Liver (tissue), 9 donors: ENCODE data around the gene CD300LB. TPM values are rescaled to one million over a fixed set of nuclear protein-coding genes. Genes with fewer than 3 reads are reported as not detected.
A peak's percentile ranks its signal among the peaks of the same experiment; 100 is the strongest.

Experiments used
- DNase-seq: peaks from one replicate; pipeline ENCODE4 v3.0.0-alpha.2; 2017; ENCODE audit warnings: low spot score
- H3K27ac ChIP-seq, 2 donors: one replicate each; pipeline ENCODE4 v1.7.0; 2013; ENCODE audit warnings: inconsistent platforms in 2 of 2, low read length in 2 of 2, control low read depth in 1 of 2, low read depth in 1 of 2, mild to moderate bottlenecking in 1 of 2
- H3K27me3 ChIP-seq, 4 donors: one replicate each; pipeline versions ENCODE4 v1.6.1 to v1.7.0; 2013; ENCODE audit warnings: low read length in 3 of 4, inconsistent platforms in 1 of 4, mild to moderate bottlenecking in 1 of 4, moderate library complexity in 1 of 4; ENCODE audit not compliant: control insufficient read depth in 4 of 4, insufficient read depth in 4 of 4
- H3K36me3 ChIP-seq, 4 donors: one replicate each; pipeline versions ENCODE4 v1.6.1 to v1.7.0; 2013; ENCODE audit warnings: low read length in 3 of 4, mild to moderate bottlenecking in 3 of 4, low read depth in 1 of 4, moderate library complexity in 1 of 4; ENCODE audit not compliant: control insufficient read depth in 4 of 4, insufficient read depth in 3 of 4
- H3K4me1 ChIP-seq, 4 donors: one replicate each; pipeline versions ENCODE4 v1.6.1 to v1.7.0; 2013; ENCODE audit warnings: low read length in 3 of 4, mild to moderate bottlenecking in 3 of 4, moderate library complexity in 1 of 4; ENCODE audit not compliant: control insufficient read depth in 4 of 4, insufficient read depth in 4 of 4
- H3K4me3 ChIP-seq, 3 donors: one replicate each; pipeline versions ENCODE4 v1.6.1 to v1.7.0; 2013; ENCODE audit warnings: low read length in 3 of 3, control low read depth in 1 of 3, low read depth in 1 of 3, mild to moderate bottlenecking in 1 of 3
- H3K9ac ChIP-seq, 2 donors: one replicate each; pipeline ENCODE4 v1.7.0; 2013; ENCODE audit warnings: low read length in 2 of 2, mild to moderate bottlenecking in 2 of 2, moderate library complexity in 2 of 2, control low read depth in 1 of 2, low read depth in 1 of 2
- H3K9me3 ChIP-seq, 4 donors: one replicate each; pipeline versions ENCODE4 v1.6.1 to v1.7.0; 2013; ENCODE audit warnings: low read length in 3 of 4; ENCODE audit not compliant: control insufficient read depth in 4 of 4
- ATF3 ChIP-seq: IDR thresholded peaks from 2 replicates; pipeline ENCODE4 v1.6.1; 2016; ENCODE audit warnings: antibody characterized with exemption
- CTCF ChIP-seq: fragments of 150-350 bp; IDR thresholded peaks from 2 replicates; pipeline ENCODE4 v1.5.1; 2017; ENCODE audit warnings: improper control_type of control experiment, low read depth, low read length; ENCODE audit not compliant: missing input control
- EGR1 ChIP-seq, 2 donors: IDR thresholded peaks; 2 replicates each; pipeline ENCODE4 v1.6.1; 2016 to 2018; ENCODE audit warnings: antibody characterized with exemption in 2 of 2, low read depth in 2 of 2
- FOXA1 ChIP-seq: IDR thresholded peaks from 2 replicates; pipeline ENCODE4 v1.6.1; 2016; ENCODE audit warnings: antibody characterized with exemption
- FOXA2 ChIP-seq: IDR thresholded peaks from 2 replicates; pipeline ENCODE4 v1.6.1; 2016; ENCODE audit warnings: antibody characterized with exemption
- GABPA ChIP-seq, 2 donors: IDR thresholded peaks in 1 of 2; conservative IDR thresholded peaks in 1 of 2; 2 replicates each; pipeline ENCODE4 v1.6.1; 2016; ENCODE audit warnings: antibody characterized with exemption in 2 of 2, mild to moderate bottlenecking in 1 of 2, moderate library complexity in 1 of 2
- HNF4A ChIP-seq, 2 donors: conservative IDR thresholded peaks; 2 replicates each; pipeline ENCODE4 v1.6.1; 2016; ENCODE audit warnings: antibody characterized with exemption in 2 of 2, mild to moderate bottlenecking in 2 of 2
- HNF4G ChIP-seq: IDR thresholded peaks from 2 replicates; pipeline ENCODE4 v1.6.1; 2016; ENCODE audit warnings: antibody characterized with exemption
- JUND ChIP-seq, 2 donors: IDR thresholded peaks; 2 replicates each; pipeline ENCODE4 v1.6.1; 2016; ENCODE audit warnings: antibody characterized with exemption in 2 of 2
- MAX ChIP-seq: IDR thresholded peaks from 2 replicates; pipeline ENCODE4 v1.6.1; 2016; ENCODE audit warnings: antibody characterized with exemption
- NR2F2 ChIP-seq: IDR thresholded peaks from 2 replicates; pipeline ENCODE4 v1.6.1; 2016; ENCODE audit warnings: antibody characterized with exemption
- RAD21 ChIP-seq, 2 donors: IDR thresholded peaks; 2 replicates each; pipeline ENCODE4 v1.6.1; 2016; ENCODE audit warnings: antibody characterized with exemption in 2 of 2, mild to moderate bottlenecking in 2 of 2
- REST ChIP-seq: IDR thresholded peaks from 2 replicates; pipeline ENCODE4 v1.6.1; 2016; ENCODE audit warnings: antibody characterized with exemption, mild to moderate bottlenecking
- RXRA ChIP-seq, 2 donors: IDR thresholded peaks; 2 replicates each; pipeline ENCODE4 v1.6.1; 2017 to 2018; ENCODE audit warnings: antibody characterized with exemption in 2 of 2, mild to moderate bottlenecking in 1 of 2
- SP1 ChIP-seq: IDR thresholded peaks from 2 replicates; pipeline ENCODE4 v1.6.1; 2018; ENCODE audit warnings: antibody characterized with exemption, mild to moderate bottlenecking
- TAF1 ChIP-seq: conservative IDR thresholded peaks from 2 replicates; pipeline ENCODE4 v1.6.1; 2016; ENCODE audit warnings: antibody characterized with exemption, mild to moderate bottlenecking
- YY1 ChIP-seq: IDR thresholded peaks from 2 replicates; pipeline ENCODE4 v1.6.1; 2016; ENCODE audit warnings: antibody characterized with exemption, mild to moderate bottlenecking
- ZBTB33 ChIP-seq: IDR thresholded peaks from 2 replicates; pipeline ENCODE4 v1.6.1; 2016; ENCODE audit warnings: antibody characterized with exemption
- whole genome bisulfite sequencing: extraction: QIAGEN DNeasy Blood & Tissue Kit; methylation state at CpG from one replicate; pipeline ENCODE4 v1.1.7; 2013; 5-methylcytosine and 5-hydroxymethylcytosine counted together
- polyA plus RNA-seq, 2 donors: library from polyadenylated mRNA; stranded (reverse) in 1 of 2; unstranded in 1 of 2; fragments of 200-250 nt in 1 of 2; fragments of >200 nt in 1 of 2; fragmentation: Nextera tagmentation in 1 of 2; extraction: Ambion mirVana in 1 of 2; gene quantifications; one replicate each; pipeline versions ENCODE4 v1.2.1 to v1.2.3, GENCODE V29; 2013 to 2015
- total RNA-seq, 2 donors: library from RNA; depleted of rRNA; stranded (reverse); fragments of >200 nt; gene quantifications; one replicate each; pipeline ENCODE4 v1.2.3, GENCODE V29; 2014
- donor health status: healthy.
- donor health status: healthy.
- donor health status: healthy.
- donor health status: healthy.
- donor health status: healthy.

The CD300LB gene
- total and polyA plus RNA-seq, 4 donors, result 0.08 to 0.33 (median 0.09) TPM; not detected in 1

GRCh38 chr17:74528491-74529199 lies 2.6 kb downstream of the CD300LB start:
- no peaks in the 10 kb centered on the region for H3K36me3 ChIP-seq
- H3K4me1 ChIP-seq, result no peaks in the 10 kb centered on the region
- H3K4me3 ChIP-seq, result no peak overlapping the region
- no peaks in the 10 kb centered on the region for H3K9me3 ChIP-seq
- peaks cover 0 to 3% (median 0%) of the 10 kb centered on the region in 4 donors for H3K27me3 ChIP-seq
- WGBS, result 70% methylated on average over 8 of the region's 8 CpGs
- TF ChIP-seq FOXA2, result no peak
- TF ChIP-seq REST, result no peak
- TF ChIP-seq ATF3, result no peak
- no peak for TF ChIP-seq HNF4A (conservative IDR thresholded peaks at IDR 0.05)
- TF ChIP-seq JUND (IDR thresholded peaks at IDR 0.05), result no peak
- no peak for TF ChIP-seq SP1
- TF ChIP-seq FOXA1, result no peak
- no peak for TF ChIP-seq NR2F2
- no peak for TF ChIP-seq MAX
- TF ChIP-seq EGR1 (IDR thresholded peaks at IDR 0.05; ENCODE audit: low read depth in 2 of 2), result no peak
- TF ChIP-seq RAD21 (IDR thresholded peaks at IDR 0.05), result no peak
- no peak for TF ChIP-seq CTCF
- TF ChIP-seq ZBTB33, result no peak
- TF ChIP-seq GABPA (IDR thresholded peaks at IDR 0.05 in 1 of 2, conservative IDR thresholded peaks at IDR 0.05 in 1 of 2), result no peak
- no peak for TF ChIP-seq HNF4G
- no peak for TF ChIP-seq YY1
- TF ChIP-seq TAF1, result no peak
- no peak for TF ChIP-seq RXRA (IDR thresholded peaks at IDR 0.05)
- peak; percentile 16 for DNase-seq
- no peak overlapping the region for H3K9ac ChIP-seq
- H3K27ac ChIP-seq, result peak overlapping the region in 1 of 2 donors; percentile 43
